K562 (cell line): ENCODE results near the gene BCAS3. TPM values are rescaled to one million over a fixed set of nuclear protein-coding genes. Genes with fewer than 3 reads are reported as not detected.
A peak's percentile ranks its signal among the peaks of the same experiment; 100 is the strongest.

Experiments
- ATAC-seq: fragments of 200-7000 bp; cut with Tn5 transposase; 3 replicates; pipeline ENCODE4 v1.9.1; 2020; ENCODE audit warnings: moderate library complexity
- BruUV-seq: library from RNA; stranded (reverse); fragments of 400-500 nt; replicated peaks from 2 replicates; lab custom pipeline; 2021; lab: Mats Ljungman, UMichigan
- CTCF ChIA-PET: fragments of 300-600 bp; formaldehyde crosslinking; extraction: SDS; loops from one replicate; lab custom pipeline; 2021; ENCODE audit warnings: low intra/inter-chr PET ratio; lab: Yijun Ruan, JAX
- POLR2A ChIA-PET: fragments of 300-600, 350-650 bp; sonication (Branson Sonifier 250); formaldehyde crosslinking; extraction: SDS; loops from one replicate; lab custom pipeline; 2021; ENCODE audit warnings: antibody characterized with exemption, inconsistent platforms; lab: Yijun Ruan, JAX
- DNase-seq, 4 experiments: peaks; one replicate each; pipeline versions ENCODE4 v3.0.0 to v3.0.0-alpha.2; 2011 to 2018; ENCODE audit warnings: low spot score in 3 of 4, mixed read lengths in 3 of 4; ENCODE audit errors: extremely low read depth in 1 of 4
- FAIRE-seq: peaks from 2 replicates; lab custom pipeline; 2011; peaks lifted over from hg19 to GRCh38; lab: Jason Lieb, UNC
- H2AFZ ChIP-seq: 2 replicates; pipeline ENCODE4 v1.6.0; 2011; ENCODE audit warnings: low read depth, low read length, control low read depth, inconsistent platforms
- H3K27ac ChIP-seq: fragments of 200-600 bp; 3 replicates; pipeline ENCODE4 v1.8.0; 2011; ENCODE audit warnings: low read depth, mild to moderate bottlenecking, control low read depth, inconsistent platforms, low read length, moderate library complexity, mixed read lengths; ENCODE audit errors: extremely low read depth
- H3K27me3 ChIP-seq, 2 experiments: fragments of 300-600 bp in 1 of 2; 2 replicates in 1 of 2; 3 replicates in 1 of 2; pipeline versions ENCODE4 v1.6.0 to v1.8.0; 2011; ENCODE audit warnings: inconsistent platforms in 2 of 2, low read length in 2 of 2, mild to moderate bottlenecking in 1 of 2, mixed read lengths in 1 of 2, moderate library complexity in 1 of 2; ENCODE audit not compliant: control insufficient read depth in 2 of 2, insufficient read depth in 2 of 2
- H3K36me3 ChIP-seq: fragments of 300-600 bp; 3 replicates; pipeline ENCODE4 v1.8.0; 2011; ENCODE audit warnings: mild to moderate bottlenecking, low read length, inconsistent platforms; ENCODE audit not compliant: control insufficient read depth, insufficient read depth
- H3K4me1 ChIP-seq, 2 experiments: fragments of 200-600 bp in 1 of 2; replicated peaks in 1 of 2; 2 replicates in 1 of 2; 3 replicates in 1 of 2; pipeline versions ENCODE4 v1.5.1 to v1.8.0; 2011; ENCODE audit warnings: inconsistent platforms in 2 of 2, low read length in 2 of 2, mild to moderate bottlenecking in 1 of 2, mixed read lengths in 1 of 2, moderate library complexity in 1 of 2; ENCODE audit not compliant: control insufficient read depth in 2 of 2, insufficient read depth in 2 of 2
- H3K4me2 ChIP-seq: 2 replicates; pipeline ENCODE4 v1.6.1; 2011; ENCODE audit warnings: low read length, control low read depth, inconsistent platforms, mixed read lengths; ENCODE audit not compliant: insufficient read depth
- H3K4me3 ChIP-seq: fragments of 200-600 bp; sonication (generic), shearing (Covaris generic); 2 replicates; pipeline ENCODE4 v1.5.1; 2016; ENCODE audit warnings: control low read depth, inconsistent platforms
- H3K79me2 ChIP-seq: fragments of 200-600 bp; 3 replicates; pipeline ENCODE4 v1.8.0; 2011; ENCODE audit warnings: low read length, inconsistent platforms; ENCODE audit not compliant: control insufficient read depth, insufficient read depth
- H3K9ac ChIP-seq, 2 experiments: 2 replicates each; pipeline versions ENCODE4 v1.6.0 to v1.6.1; 2011; ENCODE audit warnings: low read depth in 2 of 2, low read length in 2 of 2, control low read depth in 1 of 2, inconsistent platforms in 1 of 2, mild to moderate bottlenecking in 1 of 2, mixed read lengths in 1 of 2; ENCODE audit not compliant: insufficient read depth in 1 of 2
- H3K9me1 ChIP-seq: one replicate; pipeline ENCODE4 v1.6.0; 2011; ENCODE audit warnings: inconsistent platforms, mild to moderate bottlenecking, low read length, moderate library complexity; ENCODE audit not compliant: control insufficient read depth, insufficient read depth
- H3K9me3 ChIP-seq: replicated peaks from 2 replicates; pipeline ENCODE4 v1.5.1; 2011; ENCODE audit warnings: low read depth, low read length, inconsistent platforms; ENCODE audit not compliant: control insufficient read depth, insufficient read depth
- H4K20me1 ChIP-seq: replicated peaks from 2 replicates; pipeline ENCODE4 v1.6.1; 2011; ENCODE audit warnings: low read length, inconsistent platforms, mixed read lengths; ENCODE audit not compliant: control insufficient read depth, insufficient read depth
- BACH1 ChIP-seq: fragments of 200-800 bp; sonication (Bioruptor generic); IDR thresholded peaks from 2 replicates; pipeline ENCODE4 v1.6.1; 2016; ENCODE audit warnings: missing genetic modification characterization, missing compliant biosample characterization
- ELF4 ChIP-seq: fragments of 450-650 bp; formaldehyde crosslinking; IDR thresholded peaks from 2 replicates; pipeline ENCODE4 v1.4.0; 2022; ENCODE audit warnings: missing genetic modification characterization
- LEF1 ChIP-seq: fragments of 450-650 bp; IDR thresholded peaks from 2 replicates; pipeline ENCODE4 v1.6.1; 2016; ENCODE audit warnings: mild to moderate bottlenecking
- PRDM10 ChIP-seq: fragments of 450-650 bp; IDR thresholded peaks from 2 replicates; pipeline ENCODE4 v1.6.1; 2018; ENCODE audit not compliant: partially characterized antibody
- SP1 ChIP-seq: sonication (generic); formaldehyde crosslinking; IDR thresholded peaks from 2 replicates; pipeline ENCODE4 v1.8.1; 2022; ENCODE audit warnings: mild to moderate bottlenecking, missing genetic modification reagents
- ZNF274 ChIP-seq: IDR thresholded peaks from 2 replicates; pipeline ENCODE4 v1.6.1; 2011; ENCODE audit warnings: low read depth, mild to moderate bottlenecking, low read length, moderate library complexity, borderline replicate concordance
- WGBS: fragments of 100-300 bp; shearing (Covaris generic); methylation state at CpG from one replicate; pipeline ENCODE4 v1.1.6; 2016; ENCODE audit warnings: low coverage, mixed read lengths; ENCODE audit not compliant: insufficient coverage; ENCODE audit errors: missing lambda C conversion rate; 5-methylcytosine and 5-hydroxymethylcytosine counted together
- in situ Hi-C: fragments of 300-500 bp; cut with MboI; formaldehyde crosslinking; loops from 4 replicates; pipeline ENCODE4 v1.15.0; 2018; ENCODE audit warnings: inconsistent platforms, mixed read lengths
- intact Hi-C: fragments of 100-400 bp; cut with micrococcal nuclease; formaldehyde crosslinking; loops from 2 replicates; pipeline ENCODE4 v1.14.2; 2022
- polyA plus RNA-seq, 8 experiments: library from polyadenylated mRNA; depleted of rRNA in 4 of 8; stranded (reverse) in 5 of 8; unstranded in 3 of 8; fragments of >200 nt; fragmentation: Nextera tagmentation in 2 of 8; fragmentation: Illumina TruSeq in 1 of 8; extraction: Ambion mirVana in 2 of 8; extraction: Trizol in 1 of 8; gene quantifications; 2 replicates each; pipeline versions ENCODE4 v1.2.1 to v1.2.3, GENCODE V29; 2011 to 2014; ENCODE audit warnings: inconsistent platforms in 1 of 8, missing spikeins in 1 of 8
- total RNA-seq, 7 experiments: library from RNA; depleted of rRNA in 6 of 7; stranded (reverse); fragments of >200 nt in 6 of 7; fragmentation: Illumina TruSeq in 2 of 7; extraction: Trizol in 2 of 7; gene quantifications; 2 replicates each; pipeline versions ENCODE4 v1.2.1 to v1.2.3, GENCODE V29; 2011 to 2021; ENCODE audit warnings: low replicate concordance in 1 of 7
- TF ChIP-seq, protein P1 (sequence below), 3 experiments: fragments of 200-800 bp in 1 of 3; fragments of 250-450 bp in 1 of 3; fragments of 450-650 bp in 1 of 3; sonication (Bioruptor Pico) in 1 of 3; sonication (Bioruptor generic) in 1 of 3; formaldehyde crosslinking in 1 of 3; IDR thresholded peaks; 2 replicates each; pipeline versions ENCODE4 v1.6.1 to v1.8.0; 2016 to 2022; ENCODE audit warnings: mild to moderate bottlenecking in 2 of 3, missing genetic modification characterization in 2 of 3, missing compliant biosample characterization in 1 of 3, moderate library complexity in 1 of 3

Gene BCAS3
- total and polyA plus RNA-seq, 9 of the 15 experiments (the other 6 are each of a cell fraction or from before 2014, with no cell fraction given): 1.9 to 5.5 (median 3.5) TPM

DNA sequence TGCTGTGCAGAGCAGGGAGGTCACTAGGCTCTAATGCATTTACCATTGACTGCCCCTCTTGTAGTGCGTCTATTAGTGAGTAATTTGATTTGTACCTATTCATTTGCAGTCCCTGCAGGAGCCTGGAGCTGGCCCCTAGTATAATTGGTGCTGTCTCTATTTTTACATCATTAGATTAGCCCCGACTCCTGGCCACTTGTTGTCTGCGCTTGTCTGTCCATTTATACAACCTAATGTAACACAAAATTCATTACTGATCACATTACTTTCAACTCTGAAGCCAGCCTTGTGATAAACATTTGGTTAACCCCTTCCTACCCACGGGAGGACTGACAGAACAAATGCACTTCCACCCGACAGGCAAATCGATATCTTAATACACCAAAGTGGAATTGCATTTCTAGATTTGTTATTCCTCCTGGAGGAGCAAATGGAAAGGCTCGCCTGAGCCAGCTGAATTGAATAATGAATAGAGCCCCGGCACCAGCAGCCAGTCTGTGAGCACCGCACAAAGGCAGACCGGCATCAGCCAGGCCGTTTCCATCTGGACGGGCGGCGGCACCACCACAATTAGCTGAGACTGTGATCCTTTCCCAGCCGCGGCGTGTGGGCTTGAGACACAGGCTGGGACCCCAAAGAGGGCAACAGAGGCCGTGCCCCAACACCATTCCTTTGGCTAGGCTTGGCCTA lies 703.3 kb downstream of the BCAS3 start:
- Histone ChIP-seq H3K36me3 (no peaks in the 10 kb centered on the region), H3K4me3 (no peak overlapping the region), H3K27ac (no peak overlapping the region), H2AFZ (no peak overlapping the region), H3K9me1 (peaks cover 3% of the 10 kb centered on the region), H3K4me2 (no peak overlapping the region), H3K27me3 (peaks cover 17 to 84% of the 10 kb centered on the region in 2 experiments; a peak in 4 of 5 replicates), H3K79me2 (no peaks in the 10 kb centered on the region), H4K20me1 (peaks cover 6% of the 10 kb centered on the region; the same call in 1 of the 2 replicates), H3K9ac (no peak overlapping the region), H3K9me3 (no peaks in the 10 kb centered on the region), H3K4me1 (no peaks in the 10 kb centered on the region)
- WGBS: 6% methylated on average over 13 of the region's 18 CpGs
- BruUV-seq: no TSS peak
- in situ Hi-C loops: no loop called here
- intact Hi-C loops: no loop called here
- ATAC-seq (no peak), DNase-seq (no peak), FAIRE-seq (no peak)
- ChIA-PET POLR2A (interaction anchor here (0.8 kb wide), 1 partner anchor 12 kb away, joined by 4 read pairs; no protein-coding TSS in a partner anchor), CTCF (no interaction called here)
- TF ChIP-seq ELF4 (CRISPR knock-in tag): no peak
- TF ChIP-seq, protein P1, sequence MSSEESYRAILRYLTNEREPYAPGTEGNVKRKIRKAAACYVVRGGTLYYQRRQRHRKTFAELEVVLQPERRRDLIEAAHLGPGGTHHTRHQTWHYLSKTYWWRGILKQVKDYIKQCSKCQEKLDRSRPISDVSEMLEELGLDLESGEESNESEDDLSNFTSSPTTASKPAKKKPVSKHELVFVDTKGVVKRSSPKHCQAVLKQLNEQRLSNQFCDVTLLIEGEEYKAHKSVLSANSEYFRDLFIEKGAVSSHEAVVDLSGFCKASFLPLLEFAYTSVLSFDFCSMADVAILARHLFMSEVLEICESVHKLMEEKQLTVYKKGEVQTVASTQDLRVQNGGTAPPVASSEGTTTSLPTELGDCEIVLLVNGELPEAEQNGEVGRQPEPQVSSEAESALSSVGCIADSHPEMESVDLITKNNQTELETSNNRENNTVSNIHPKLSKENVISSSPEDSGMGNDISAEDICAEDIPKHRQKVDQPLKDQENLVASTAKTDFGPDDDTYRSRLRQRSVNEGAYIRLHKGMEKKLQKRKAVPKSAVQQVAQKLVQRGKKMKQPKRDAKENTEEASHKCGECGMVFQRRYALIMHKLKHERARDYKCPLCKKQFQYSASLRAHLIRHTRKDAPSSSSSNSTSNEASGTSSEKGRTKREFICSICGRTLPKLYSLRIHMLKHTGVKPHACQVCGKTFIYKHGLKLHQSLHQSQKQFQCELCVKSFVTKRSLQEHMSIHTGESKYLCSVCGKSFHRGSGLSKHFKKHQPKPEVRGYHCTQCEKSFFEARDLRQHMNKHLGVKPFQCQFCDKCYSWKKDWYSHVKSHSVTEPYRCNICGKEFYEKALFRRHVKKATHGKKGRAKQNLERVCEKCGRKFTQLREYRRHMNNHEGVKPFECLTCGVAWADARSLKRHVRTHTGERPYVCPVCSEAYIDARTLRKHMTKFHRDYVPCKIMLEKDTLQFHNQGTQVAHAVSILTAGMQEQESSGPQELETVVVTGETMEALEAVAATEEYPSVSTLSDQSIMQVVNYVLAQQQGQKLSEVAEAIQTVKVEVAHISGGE (CRISPR knock-in tag; IDR thresholded peaks at IDR 0.05): peak in 1 of 3 experiments; percentile 36; a peak in 1 of 6 replicates
- no peak for TF ChIP-seq LEF1
- TF ChIP-seq ZNF274: no peak
- TF ChIP-seq SP1 (CRISPR knock-in tag): no peak
- no peak for TF ChIP-seq BACH1 (tag)
- no peak for TF ChIP-seq PRDM10
